LNCaP clone FGC (cell line): ENCODE results near the gene RARS2.

Experiments used
- DNase-seq: peaks from one replicate; pipeline ENCODE4 v3.0.0-alpha.2; 2011; ENCODE audit warnings: low read depth
- H3K4me3 ChIP-seq: 2 replicates; pipeline ENCODE4 v1.5.1; 2011; ENCODE audit warnings: mild to moderate bottlenecking, low read depth, low read length, control low read depth
- TF ChIP-seq, protein P1 (sequence below): IDR thresholded peaks from 2 replicates; pipeline ENCODE4 v1.5.1; 2012; ENCODE audit warnings: mild to moderate bottlenecking; ENCODE audit not compliant: control insufficient read depth, insufficient read depth; ENCODE audit errors: extremely low read depth

The RARS2 gene

DNA sequence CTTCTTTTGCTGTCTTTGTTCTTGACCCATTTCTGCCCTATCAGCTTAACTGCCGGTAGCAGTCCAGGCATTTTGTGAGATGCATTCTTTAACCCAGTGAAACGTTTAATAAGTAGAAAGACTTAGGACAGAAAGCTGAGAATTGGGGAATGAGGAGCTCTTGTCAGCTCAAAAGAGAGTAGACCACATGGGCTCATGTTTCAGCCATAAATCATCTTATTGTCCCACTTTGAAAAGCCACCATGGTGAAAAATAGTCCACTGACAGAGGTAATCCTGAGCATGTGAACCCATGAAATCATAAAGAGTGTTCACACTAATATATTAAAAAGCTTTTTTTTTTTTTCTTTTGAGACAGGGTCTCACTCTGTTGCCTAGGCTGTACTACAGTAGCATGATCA, 16.4 kb upstream of the RARS2 start:
- DNase-seq: no peak
- TF ChIP-seq, protein P1, sequence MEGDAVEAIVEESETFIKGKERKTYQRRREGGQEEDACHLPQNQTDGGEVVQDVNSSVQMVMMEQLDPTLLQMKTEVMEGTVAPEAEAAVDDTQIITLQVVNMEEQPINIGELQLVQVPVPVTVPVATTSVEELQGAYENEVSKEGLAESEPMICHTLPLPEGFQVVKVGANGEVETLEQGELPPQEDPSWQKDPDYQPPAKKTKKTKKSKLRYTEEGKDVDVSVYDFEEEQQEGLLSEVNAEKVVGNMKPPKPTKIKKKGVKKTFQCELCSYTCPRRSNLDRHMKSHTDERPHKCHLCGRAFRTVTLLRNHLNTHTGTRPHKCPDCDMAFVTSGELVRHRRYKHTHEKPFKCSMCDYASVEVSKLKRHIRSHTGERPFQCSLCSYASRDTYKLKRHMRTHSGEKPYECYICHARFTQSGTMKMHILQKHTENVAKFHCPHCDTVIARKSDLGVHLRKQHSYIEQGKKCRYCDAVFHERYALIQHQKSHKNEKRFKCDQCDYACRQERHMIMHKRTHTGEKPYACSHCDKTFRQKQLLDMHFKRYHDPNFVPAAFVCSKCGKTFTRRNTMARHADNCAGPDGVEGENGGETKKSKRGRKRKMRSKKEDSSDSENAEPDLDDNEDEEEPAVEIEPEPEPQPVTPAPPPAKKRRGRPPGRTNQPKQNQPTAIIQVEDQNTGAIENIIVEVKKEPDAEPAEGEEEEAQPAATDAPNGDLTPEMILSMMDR: no peak
- H3K4me3 ChIP-seq: no peak overlapping the region

DNA sequence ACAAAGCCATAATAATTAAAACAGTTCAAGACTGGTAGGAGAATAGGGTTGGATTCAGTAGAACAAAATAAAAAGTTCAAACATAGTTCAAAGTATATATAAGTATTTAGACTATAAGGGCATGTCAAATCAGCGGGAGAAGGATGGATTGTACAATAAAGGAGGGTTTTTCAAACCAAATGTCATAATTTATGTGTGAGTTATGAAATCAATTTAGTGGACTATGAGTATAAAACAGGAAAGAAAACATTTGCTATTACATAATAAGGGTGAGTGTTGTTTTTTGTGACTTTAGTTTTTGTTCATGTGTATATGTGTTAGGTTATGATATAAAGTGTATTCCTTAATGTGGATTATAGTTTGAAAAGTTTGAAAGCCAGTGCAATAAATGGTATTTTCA, 10.8 kb upstream of the RARS2 start:
- TF ChIP-seq, protein P1: no peak
- DNase-seq: no peak
- H3K4me3 ChIP-seq: no peak overlapping the region

DNA sequence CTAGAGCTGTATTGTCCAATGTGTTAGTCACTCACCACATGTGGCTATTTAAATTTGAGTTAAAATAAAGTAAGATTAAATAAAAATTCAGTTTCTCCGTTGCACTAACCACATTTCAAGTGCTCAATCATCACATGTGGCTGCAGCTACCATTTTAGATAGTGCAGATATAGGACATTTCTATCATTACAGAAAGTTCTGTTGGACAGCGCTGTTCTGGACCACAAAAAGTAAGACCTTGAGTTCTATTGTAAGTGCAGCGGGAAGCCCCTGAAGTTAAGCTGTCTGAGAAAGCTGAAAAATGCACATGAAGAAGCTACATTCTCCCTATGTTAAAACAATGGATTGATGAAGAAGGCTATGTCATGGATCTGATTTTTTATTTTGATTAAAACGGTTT, 1.2 kb upstream of the RARS2 start:
- DNase-seq: no peak
- TF ChIP-seq, protein P1: no peak
- H3K4me3 ChIP-seq: peak overlapping the region; percentile 82

DNA sequence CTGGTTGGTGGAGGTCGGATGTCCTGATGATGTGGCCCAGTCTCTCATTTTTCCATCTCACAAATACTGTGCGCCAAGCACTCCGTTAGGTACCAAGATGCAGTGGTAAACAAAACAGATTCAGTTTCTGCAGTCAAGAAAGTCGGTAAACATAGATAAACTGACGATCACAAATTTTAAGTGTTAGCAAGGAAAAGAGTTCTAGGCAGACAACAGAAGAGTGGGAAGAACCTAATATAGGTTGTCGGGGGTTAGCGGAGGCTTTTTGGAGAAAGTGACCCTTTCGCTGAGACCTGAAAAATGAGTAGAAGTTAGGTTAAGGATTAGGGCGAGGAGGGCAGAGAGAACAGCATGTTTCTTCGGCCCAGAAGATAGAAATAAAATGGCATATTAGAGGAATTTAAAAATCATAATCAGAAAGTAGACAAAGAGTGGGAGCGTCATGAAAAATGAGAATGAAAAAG, 662 bp upstream of the RARS2 start:
- TF ChIP-seq, protein P1: no peak
- no peak for DNase-seq
- H3K4me3 ChIP-seq: peak overlapping the region; percentile 82

DNA sequence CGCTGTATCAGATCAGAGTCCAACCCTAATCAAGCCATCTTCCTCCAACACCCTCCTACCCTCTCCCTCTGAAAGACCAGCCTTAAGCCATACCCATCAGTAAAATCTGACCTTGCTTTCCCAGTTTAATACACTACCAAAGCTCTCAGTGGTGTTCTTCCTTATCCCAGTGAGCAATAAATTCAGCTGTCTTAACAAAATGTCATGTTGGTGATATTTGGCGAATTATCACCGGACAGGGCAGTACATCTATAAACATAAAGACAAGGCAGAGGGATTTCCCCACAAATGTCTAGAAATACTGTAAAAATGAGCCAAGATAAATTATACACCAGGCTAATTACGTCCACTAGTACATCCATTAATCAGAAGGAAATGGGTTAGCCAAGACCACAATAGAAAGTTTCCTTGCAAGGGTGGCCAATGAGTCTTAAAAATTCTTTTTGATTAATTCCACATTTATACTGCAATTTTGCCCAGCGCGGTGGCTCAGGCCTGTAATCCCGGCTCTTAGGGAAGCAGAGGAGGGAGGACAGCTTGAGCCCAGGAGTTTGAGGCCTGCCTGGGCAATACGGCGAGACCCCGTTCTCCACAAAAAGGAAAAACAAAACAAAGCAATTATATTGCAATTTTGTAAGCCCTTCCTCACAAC, 905 bp downstream of the RARS2 start:
- peak overlapping the region; percentile 82 for H3K4me3 ChIP-seq
- TF ChIP-seq, protein P1: no peak
- no peak for DNase-seq

DNA sequence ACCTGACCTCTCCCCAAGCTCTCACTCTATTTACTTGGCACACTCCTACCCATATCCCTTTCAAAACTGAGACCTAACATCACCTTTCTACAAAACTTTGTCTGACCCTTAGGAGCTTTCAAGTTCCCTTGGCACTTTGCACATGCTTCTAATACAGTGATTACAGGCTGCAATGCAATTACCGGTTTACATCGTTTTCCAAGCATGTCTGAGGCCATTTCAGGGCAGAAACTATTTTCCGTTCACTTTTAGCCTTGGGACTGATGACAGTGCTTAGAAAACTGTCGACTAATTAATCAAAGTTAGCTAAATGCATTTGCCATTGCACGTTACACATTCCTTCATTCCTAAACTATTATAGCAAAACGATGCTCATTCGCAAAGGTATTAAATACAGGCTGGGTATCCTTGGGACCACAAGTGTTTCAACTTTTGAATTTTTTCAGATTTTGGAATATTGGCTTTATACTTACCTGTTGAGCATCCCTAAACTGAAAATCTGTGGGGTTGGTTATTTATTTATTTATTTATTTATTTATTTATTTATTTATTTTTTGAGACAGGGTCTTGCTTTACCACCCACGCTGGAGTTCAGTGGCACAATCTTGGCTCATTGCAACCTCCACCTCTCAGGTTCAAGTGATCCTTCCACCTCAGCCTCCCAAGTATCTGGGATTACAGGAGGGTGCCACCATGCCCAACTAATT, 3.3 kb downstream of the RARS2 start:
- no peak overlapping the region for H3K4me3 ChIP-seq
- TF ChIP-seq, protein P1: no peak
- DNase-seq: no peak
